ENCODE results near the gene CLDN12. TPM values are rescaled to one million over a fixed set of nuclear protein-coding genes. Genes with fewer than 3 reads are reported as not detected.

CLDN12 gene
- total and polyA plus RNA-seq, 2 of the 13 experiments (the other 11 are each of a cell fraction or from before 2014, with no cell fraction given) = 44.1 to 114 TPM

GRCh38 chr7:90453259-90453891 is 50.1 kb downstream of the CLDN12 start (continued):
- TF ChIP-seq, protein P1, sequence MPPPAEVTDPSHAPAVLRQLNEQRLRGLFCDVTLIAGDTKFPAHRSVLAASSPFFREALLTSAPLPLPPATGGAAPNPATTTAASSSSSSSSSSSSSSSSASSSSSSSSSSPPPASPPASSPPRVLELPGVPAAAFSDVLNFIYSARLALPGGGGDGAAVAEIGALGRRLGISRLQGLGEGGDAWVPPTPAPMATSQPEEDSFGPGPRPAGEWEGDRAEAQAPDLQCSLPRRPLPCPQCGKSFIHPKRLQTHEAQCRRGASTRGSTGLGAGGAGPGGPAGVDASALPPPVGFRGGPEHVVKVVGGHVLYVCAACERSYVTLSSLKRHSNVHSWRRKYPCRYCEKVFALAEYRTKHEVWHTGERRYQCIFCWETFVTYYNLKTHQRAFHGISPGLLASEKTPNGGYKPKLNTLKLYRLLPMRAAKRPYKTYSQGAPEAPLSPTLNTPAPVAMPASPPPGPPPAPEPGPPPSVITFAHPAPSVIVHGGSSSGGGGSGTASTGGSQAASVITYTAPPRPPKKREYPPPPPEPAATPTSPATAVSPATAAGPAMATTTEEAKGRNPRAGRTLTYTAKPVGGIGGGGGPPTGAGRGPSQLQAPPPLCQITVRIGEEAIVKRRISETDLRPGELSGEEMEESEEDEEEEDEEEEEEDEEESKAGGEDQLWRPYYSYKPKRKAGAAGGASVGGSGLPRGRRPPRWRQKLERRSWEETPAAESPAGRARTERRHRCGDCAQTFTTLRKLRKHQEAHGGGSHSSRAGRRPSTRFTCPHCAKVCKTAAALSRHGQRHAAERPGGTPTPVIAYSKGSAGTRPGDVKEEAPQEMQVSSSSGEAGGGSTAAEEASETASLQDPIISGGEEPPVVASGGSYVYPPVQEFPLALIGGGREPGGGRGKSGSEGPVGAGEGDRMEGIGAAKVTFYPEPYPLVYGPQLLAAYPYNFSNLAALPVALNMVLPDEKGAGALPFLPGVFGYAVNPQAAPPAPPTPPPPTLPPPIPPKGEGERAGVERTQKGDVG (CRISPR knock-in tag; IDR thresholded peaks at IDR 0.05; ENCODE audit: borderline replicate concordance) = no peak
- TF ChIP-seq ESRRA (CRISPR knock-in tag; IDR thresholded peaks at IDR 0.05; ENCODE audit: low read depth) (no peak), ZNF569 (CRISPR knock-in tag; IDR thresholded peaks at IDR 0.05; ENCODE audit: borderline replicate concordance) (no peak), DR1 (CRISPR knock-in tag; IDR thresholded peaks at IDR 0.05) (no peak), ZNF713 (CRISPR knock-in tag; IDR thresholded peaks at IDR 0.05) (no peak), MXD1 (CRISPR knock-in tag; IDR thresholded peaks at IDR 0.05) (no peak), ZEB1 (IDR thresholded peaks at IDR 0.05; ENCODE audit: insufficient replicate concordance, low read depth) (no peak), ZFX (CRISPR knock-in tag; IDR thresholded peaks at IDR 0.05; ENCODE audit: low read depth) (no peak), ZNF709 (CRISPR knock-in tag; IDR thresholded peaks at IDR 0.05) (no peak)
- TF ChIP-seq, protein P2, sequence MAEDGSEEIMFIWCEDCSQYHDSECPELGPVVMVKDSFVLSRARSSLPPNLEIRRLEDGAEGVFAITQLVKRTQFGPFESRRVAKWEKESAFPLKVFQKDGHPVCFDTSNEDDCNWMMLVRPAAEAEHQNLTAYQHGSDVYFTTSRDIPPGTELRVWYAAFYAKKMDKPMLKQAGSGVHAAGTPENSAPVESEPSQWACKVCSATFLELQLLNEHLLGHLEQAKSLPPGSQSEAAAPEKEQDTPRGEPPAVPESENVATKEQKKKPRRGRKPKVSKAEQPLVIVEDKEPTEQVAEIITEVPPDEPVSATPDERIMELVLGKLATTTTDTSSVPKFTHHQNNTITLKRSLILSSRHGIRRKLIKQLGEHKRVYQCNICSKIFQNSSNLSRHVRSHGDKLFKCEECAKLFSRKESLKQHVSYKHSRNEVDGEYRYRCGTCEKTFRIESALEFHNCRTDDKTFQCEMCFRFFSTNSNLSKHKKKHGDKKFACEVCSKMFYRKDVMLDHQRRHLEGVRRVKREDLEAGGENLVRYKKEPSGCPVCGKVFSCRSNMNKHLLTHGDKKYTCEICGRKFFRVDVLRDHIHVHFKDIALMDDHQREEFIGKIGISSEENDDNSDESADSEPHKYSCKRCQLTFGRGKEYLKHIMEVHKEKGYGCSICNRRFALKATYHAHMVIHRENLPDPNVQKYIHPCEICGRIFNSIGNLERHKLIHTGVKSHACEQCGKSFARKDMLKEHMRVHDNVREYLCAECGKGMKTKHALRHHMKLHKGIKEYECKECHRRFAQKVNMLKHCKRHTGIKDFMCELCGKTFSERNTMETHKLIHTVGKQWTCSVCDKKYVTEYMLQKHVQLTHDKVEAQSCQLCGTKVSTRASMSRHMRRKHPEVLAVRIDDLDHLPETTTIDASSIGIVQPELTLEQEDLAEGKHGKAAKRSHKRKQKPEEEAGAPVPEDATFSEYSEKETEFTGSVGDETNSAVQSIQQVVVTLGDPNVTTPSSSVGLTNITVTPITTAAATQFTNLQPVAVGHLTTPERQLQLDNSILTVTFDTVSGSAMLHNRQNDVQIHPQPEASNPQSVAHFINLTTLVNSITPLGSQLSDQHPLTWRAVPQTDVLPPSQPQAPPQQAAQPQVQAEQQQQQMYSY (CRISPR knock-in tag; IDR thresholded peaks at IDR 0.05) = no peak

Measured in HepG2 (cell line).